ENCODE results near the gene AMY2A.
"Not testable (repeated sequence)": the region's sequence is repeated elsewhere in the genome, so short reads cannot be mapped to it uniquely, and the experiment has no call there.

AMY2A gene

GRCh38 chr1:103616994-103617477, at the start of gene AMY2A:
TSS of gene AMY2A (plus strand) at chr1:103617427. CDS start at chr1:103617441, 14 bp downstream.
- not testable (repeated sequence) for DNase-seq (ENCODE audit: low spot score)

- DNase-seq (ENCODE audit: low spot score), result no peak
Measured at GRCh38 chr1:103569493-103569892, 47.7 kb upstream of the AMY2A start.

- DNase-seq (ENCODE audit: low spot score), result not testable (repeated sequence)
Measured at GRCh38 chr1:103571289-103571688, 45.9 kb upstream of the AMY2A start, which contains the start of gene AMY2B. TSS of gene AMY2B (plus strand) at chr1:103571589. CDS start at chr1:103571603, 14 bp downstream.

- DNase-seq (ENCODE audit: low spot score), result no peak
Measured at GRCh38 chr1:103576065-103576464, 41.2 kb upstream of the AMY2A start.

- not testable (repeated sequence) for DNase-seq (ENCODE audit: low spot score)
Measured at GRCh38 chr1:103576784-103577183, 40.4 kb upstream of the AMY2A start.

- DNase-seq (ENCODE audit: low spot score), result no peak
Measured at GRCh38 chr1:103582464-103582863, 34.8 kb upstream of the AMY2A start.

- DNase-seq (ENCODE audit: low spot score), result no peak
Measured at GRCh38 chr1:103583887-103584286, 33.3 kb upstream of the AMY2A start.

GRCh38 chr1:103584537-103584936, 32.7 kb upstream of the AMY2A start:
- DNase-seq (ENCODE audit: low spot score), result no peak

GRCh38 chr1:103602740-103603139, 14.5 kb upstream of the AMY2A start:
- not testable (repeated sequence) for DNase-seq (ENCODE audit: low spot score)

GRCh38 chr1:103616362-103616761, 865 bp upstream of the AMY2A start:
- no peak for DNase-seq (ENCODE audit: low spot score)

- DNase-seq (ENCODE audit: low spot score), result not testable (repeated sequence)
Measured at GRCh38 chr1:103627436-103627835, 10.2 kb downstream of the AMY2A start.

- not testable (repeated sequence) for DNase-seq (ENCODE audit: low spot score)
Measured at GRCh38 chr1:103641194-103641593, 24.0 kb downstream of the AMY2A start.

GRCh38 chr1:103643908-103644307, 26.7 kb downstream of the AMY2A start:
- not testable (repeated sequence) for DNase-seq (ENCODE audit: low spot score)

- DNase-seq (ENCODE audit: low spot score), result not testable (repeated sequence)
Measured at GRCh38 chr1:103650305-103650704, 33.1 kb downstream of the AMY2A start.

- not testable (repeated sequence) for DNase-seq (ENCODE audit: low spot score)
Measured at GRCh38 chr1:103650889-103651288, 33.7 kb downstream of the AMY2A start.

GRCh38 chr1:103654133-103654532, 36.9 kb downstream of the AMY2A start:
- DNase-seq (ENCODE audit: low spot score), result not testable (repeated sequence)

- not testable (repeated sequence) for DNase-seq (ENCODE audit: low spot score)
Measured at GRCh38 chr1:103655460-103655859, 38.2 kb downstream of the AMY2A start, which contains the start of gene AMY1A. TSS of gene AMY1A (plus strand) at chr1:103655760. CDS start at chr1:103656331, 571 bp downstream.
